K562 (cell line): ENCODE measurements around the gene PIP5KL1.

Experiments
- GABPB1 ChIP-seq: sonication (generic); formaldehyde crosslinking; IDR thresholded peaks from 2 replicates; pipeline ENCODE4 v1.8.0; 2022; ENCODE audit warnings: mild to moderate bottlenecking, missing genetic modification reagents
- TF ChIP-seq, protein P1 (sequence below): IDR thresholded peaks from 3 replicates; pipeline ENCODE4 v1.6.1; 2011; ENCODE audit warnings: borderline replicate concordance, mild to moderate bottlenecking, moderate library complexity; ENCODE audit not compliant: insufficient read length; ENCODE audit errors: extremely low read depth

- TF ChIP-seq, protein P1, sequence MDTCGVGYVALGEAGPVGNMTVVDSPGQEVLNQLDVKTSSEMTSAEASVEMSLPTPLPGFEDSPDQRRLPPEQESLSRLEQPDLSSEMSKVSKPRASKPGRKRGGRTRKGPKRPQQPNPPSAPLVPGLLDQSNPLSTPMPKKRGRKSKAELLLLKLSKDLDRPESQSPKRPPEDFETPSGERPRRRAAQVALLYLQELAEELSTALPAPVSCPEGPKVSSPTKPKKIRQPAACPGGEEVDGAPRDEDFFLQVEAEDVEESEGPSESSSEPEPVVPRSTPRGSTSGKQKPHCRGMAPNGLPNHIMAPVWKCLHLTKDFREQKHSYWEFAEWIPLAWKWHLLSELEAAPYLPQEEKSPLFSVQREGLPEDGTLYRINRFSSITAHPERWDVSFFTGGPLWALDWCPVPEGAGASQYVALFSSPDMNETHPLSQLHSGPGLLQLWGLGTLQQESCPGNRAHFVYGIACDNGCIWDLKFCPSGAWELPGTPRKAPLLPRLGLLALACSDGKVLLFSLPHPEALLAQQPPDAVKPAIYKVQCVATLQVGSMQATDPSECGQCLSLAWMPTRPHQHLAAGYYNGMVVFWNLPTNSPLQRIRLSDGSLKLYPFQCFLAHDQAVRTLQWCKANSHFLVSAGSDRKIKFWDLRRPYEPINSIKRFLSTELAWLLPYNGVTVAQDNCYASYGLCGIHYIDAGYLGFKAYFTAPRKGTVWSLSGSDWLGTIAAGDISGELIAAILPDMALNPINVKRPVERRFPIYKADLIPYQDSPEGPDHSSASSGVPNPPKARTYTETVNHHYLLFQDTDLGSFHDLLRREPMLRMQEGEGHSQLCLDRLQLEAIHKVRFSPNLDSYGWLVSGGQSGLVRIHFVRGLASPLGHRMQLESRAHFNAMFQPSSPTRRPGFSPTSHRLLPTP, result no peak
- TF ChIP-seq GABPB1 (CRISPR knock-in tag), result no peak
Measured at GRCh38 chr9:127963041-127963358, 32.4 kb upstream of the PIP5KL1 start.
